HepG2 (cell line): ENCODE results near the gene SLC2A6.

Experiments used
- DNMT1 ChIP-seq: sonication (generic); formaldehyde crosslinking; IDR thresholded peaks from 2 replicates; pipeline ENCODE4 v1.5.1; 2020; ENCODE audit warnings: mild to moderate bottlenecking, missing genetic modification reagents
- EZH2 ChIP-seq: conservative IDR thresholded peaks from 2 replicates; pipeline ENCODE4 v1.6.1; 2012; ENCODE audit warnings: mild to moderate bottlenecking, low read depth, low read length, moderate library complexity
- MLLT10 ChIP-seq: sonication (generic); formaldehyde crosslinking; IDR thresholded peaks from 2 replicates; pipeline ENCODE4 v1.4.0; 2020; ENCODE audit warnings: missing genetic modification reagents
- NR1H2 ChIP-seq: sonication (generic); formaldehyde crosslinking; IDR thresholded peaks from 2 replicates; pipeline ENCODE4 v1.8.1; 2022; ENCODE audit warnings: low read depth, missing genetic modification reagents, borderline replicate concordance

GRCh38 chr9:133468777-133469421 is 10.0 kb downstream of the SLC2A6 start:
- no peak for TF ChIP-seq EZH2
- TF ChIP-seq NR1H2 (CRISPR knock-in tag): no peak
- no peak for TF ChIP-seq DNMT1 (CRISPR knock-in tag)
- TF ChIP-seq MLLT10: no peak
